Measurements from ENCODE around the gene ATP6AP2.
"Not testable (repeated sequence)": the region's sequence is repeated elsewhere in the genome, so short reads cannot be mapped to it uniquely, and the experiment has no call there.

ATP6AP2 gene

DNA sequence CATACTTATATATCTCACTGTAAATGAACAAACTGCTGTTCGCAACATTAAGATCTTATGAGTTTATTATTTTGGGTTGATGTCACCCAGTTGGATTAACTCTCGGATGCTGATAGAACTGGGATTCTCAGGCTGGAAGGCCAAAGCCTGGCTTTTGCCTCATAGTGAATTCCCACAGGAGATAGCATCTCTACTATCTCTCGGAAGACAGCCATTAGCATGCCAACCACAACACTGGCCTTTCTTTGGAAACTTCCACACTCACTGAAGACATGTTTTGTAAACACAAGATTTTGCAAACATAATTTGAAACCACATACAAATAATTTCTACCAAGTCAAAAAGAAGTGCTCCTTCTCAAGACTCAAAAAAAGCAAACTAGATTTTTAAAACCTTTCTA lies 4.5 kb upstream of the ATP6AP2 start:
- no peak for DNase-seq (ENCODE audit: low spot score)

- no peak for DNase-seq (ENCODE audit: low spot score)
Measured at GRCh38 chrX:40578039-40578695, 2.6 kb upstream of the ATP6AP2 start.

DNA sequence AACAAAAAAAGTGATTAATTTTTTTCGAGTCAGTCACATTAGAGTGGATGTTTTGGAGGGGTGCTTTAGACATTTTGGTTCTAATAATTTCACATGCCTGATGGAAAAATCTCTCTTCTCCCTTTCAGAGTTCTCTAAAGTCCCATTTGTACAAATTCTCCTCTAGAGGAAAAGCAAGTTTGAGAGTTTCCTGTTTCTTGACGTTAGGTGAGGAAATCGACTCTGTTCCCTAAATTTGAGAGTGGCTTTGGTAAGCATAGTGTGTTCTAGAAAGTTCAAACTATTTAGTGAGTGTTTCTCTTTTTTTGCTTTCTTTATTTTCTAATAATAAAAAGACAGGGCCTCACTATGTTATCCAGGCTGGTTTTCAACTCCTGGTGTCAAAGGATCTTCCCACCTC lies 1.6 kb upstream of the ATP6AP2 start:
- DNase-seq (ENCODE audit: low spot score) = no peak

DNA sequence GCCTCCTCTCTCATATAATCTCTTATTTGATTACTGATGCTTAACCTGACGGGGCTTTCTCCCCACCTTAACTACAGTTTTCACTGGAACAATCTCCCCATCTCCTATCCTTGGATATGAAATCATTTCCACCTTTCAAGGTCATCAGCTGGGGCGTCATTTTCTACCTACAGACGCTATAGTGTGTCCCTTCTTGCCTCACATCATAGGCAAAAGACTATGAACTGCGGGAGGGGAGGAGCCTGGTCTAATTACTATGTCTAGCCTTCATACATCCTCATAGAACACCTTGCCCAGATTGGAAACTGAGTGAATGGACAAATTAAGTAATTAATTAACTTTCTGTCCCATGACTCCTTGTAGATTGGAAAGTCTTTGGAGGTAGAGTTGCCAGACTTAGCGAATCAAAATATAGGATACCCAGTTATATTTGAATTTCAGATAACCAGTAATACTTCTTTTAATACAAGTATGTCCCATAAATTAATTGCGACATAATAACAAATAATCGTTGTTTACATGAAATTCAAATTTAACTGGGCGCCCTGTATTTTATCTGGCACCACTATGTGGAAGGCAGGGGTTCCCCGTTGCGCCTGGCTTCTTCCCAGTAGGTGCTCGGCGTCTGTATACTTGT lies 752 bp upstream of the ATP6AP2 start:
- DNase-seq (ENCODE audit: low spot score) = no peak

DNA sequence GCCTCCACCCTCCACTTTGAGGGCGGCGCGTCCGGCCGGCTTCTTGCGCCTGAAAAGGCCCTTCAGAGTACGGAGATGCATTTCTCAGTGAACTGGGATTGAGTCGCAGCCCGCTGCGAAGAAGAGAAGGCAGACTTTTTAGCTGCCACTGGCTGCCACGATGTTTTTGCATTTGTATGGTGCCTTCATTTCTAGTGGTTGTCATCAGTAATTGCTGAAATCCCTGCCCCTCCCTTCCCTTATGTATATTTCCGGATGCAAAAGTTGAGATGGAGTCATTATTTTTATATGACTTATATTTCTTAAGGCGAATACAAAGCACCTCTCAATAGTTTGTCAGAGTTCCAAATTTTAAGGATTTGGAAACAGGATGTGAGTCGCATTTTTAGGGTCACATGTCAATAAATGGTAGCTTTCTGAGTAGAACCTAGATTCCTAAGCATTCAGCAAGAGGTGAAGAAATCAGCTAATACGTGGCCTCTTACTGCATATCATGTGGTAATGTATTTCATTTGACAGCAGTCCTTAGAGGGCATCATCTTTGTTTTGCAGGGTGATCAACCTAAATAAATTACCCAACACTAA lies 658 bp downstream of the ATP6AP2 start:
- DNase-seq (ENCODE audit: low spot score) = peak; percentile 52

GRCh38 chrX:40582178-40582577 lies 1.4 kb downstream of the ATP6AP2 start:
- not testable (repeated sequence) for DNase-seq (ENCODE audit: low spot score)

DNA sequence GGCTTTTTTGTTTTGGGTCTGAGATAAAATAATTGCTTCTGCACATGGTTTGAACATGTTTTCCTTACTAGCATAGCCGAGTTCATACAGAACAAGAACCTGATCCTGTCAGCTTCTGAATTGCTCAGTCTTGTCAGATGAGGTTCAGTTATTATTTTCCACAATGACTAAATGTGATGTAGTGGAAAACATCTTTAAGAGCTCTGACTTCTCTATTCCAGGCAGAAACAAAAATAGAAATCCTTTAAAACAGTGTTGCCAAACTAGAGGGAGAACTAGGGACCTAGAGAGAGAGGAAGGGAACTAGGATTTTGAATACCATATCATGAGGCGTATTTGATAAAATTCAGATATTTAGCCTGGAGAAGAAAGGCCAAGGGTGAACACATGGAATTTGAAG lies 2.0 kb downstream of the ATP6AP2 start:
- DNase-seq (ENCODE audit: low spot score) = no peak

DNA sequence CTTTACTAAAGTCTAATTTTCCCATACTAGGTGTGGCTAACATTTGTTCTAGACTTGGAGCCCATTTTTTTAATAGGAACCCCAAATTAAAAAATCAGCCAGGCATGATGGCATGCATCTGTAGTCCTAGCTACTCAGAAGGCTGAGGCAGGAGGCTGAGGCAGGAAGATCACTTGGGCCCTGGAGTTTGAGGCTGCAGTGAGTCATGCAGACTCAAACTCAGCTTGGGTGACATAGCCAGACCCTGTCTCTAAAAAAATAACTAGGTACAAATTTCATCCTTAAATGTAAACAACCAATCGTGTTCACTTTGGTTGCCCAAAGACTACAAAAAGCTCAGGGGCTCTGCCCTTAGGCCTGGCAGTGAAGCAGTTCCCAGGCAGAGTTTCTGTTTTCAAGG lies 6.9 kb downstream of the ATP6AP2 start:
- DNase-seq (ENCODE audit: low spot score) = not testable (repeated sequence)

- DNase-seq (ENCODE audit: low spot score) = not testable (repeated sequence)
Measured at GRCh38 chrX:40589616-40590321, 9.0 kb downstream of the ATP6AP2 start.

DNA sequence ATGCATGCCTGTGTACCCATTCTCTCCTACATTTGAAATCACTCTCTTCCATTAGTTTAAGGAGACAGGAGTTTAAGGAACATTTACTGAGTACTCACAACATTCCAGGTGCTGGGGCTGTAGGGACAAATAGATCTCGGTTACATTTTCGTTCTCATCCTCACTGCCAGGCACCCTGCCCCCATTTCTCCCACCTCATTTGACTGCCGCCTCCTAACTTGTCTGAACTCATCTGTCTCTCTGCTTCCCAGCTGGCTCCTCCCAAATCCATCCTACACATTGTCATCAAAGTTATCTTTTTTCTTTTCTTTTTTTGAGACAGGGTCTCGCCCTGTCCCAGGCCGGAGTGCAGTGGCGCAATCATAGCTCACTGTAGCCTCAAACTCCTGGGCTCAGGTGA lies 22.7 kb downstream of the ATP6AP2 start:
- no peak for DNase-seq (ENCODE audit: low spot score)

DNA sequence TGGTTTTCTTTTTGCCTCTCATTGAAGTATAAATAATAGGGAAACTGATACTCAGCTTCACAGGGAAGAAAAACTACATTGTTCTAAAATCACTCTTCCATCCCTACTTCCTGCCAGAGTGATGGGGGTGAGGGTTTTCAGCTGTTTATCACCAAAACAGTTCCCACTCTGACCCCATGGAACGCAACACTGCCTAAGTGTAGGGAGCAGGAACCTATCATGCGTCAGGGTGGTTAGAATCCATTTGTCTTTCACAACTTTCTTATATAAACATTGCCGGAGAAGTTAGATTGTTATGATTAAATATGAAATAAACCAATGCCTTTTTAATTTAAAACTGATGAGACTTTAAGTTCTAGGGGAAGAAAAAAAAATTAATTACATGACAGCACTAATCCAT lies 26.6 kb downstream of the ATP6AP2 start:
- DNase-seq (ENCODE audit: low spot score) = no peak

GRCh38 chrX:40612511-40612910 lies 31.7 kb downstream of the ATP6AP2 start:
- no peak for DNase-seq (ENCODE audit: low spot score)

DNA sequence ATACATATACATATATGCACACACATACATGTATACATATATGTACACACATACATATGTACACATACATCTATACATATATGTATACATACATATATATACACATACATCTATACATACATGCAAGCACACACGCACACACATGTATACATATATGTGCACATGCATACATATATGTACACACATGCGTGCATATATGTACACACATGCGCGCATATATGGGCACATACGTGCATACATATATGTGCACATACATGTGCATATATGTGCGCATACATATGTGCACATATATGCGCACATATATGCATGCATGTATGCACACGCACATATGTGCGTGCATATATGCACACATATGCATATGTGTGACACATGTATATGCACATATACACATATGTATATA lies 35.2 kb downstream of the ATP6AP2 start:
- no peak for DNase-seq (ENCODE audit: low spot score)

GRCh38 chrX:40617566-40617965 lies 36.8 kb downstream of the ATP6AP2 start:
- DNase-seq (ENCODE audit: low spot score) = no peak

DNA sequence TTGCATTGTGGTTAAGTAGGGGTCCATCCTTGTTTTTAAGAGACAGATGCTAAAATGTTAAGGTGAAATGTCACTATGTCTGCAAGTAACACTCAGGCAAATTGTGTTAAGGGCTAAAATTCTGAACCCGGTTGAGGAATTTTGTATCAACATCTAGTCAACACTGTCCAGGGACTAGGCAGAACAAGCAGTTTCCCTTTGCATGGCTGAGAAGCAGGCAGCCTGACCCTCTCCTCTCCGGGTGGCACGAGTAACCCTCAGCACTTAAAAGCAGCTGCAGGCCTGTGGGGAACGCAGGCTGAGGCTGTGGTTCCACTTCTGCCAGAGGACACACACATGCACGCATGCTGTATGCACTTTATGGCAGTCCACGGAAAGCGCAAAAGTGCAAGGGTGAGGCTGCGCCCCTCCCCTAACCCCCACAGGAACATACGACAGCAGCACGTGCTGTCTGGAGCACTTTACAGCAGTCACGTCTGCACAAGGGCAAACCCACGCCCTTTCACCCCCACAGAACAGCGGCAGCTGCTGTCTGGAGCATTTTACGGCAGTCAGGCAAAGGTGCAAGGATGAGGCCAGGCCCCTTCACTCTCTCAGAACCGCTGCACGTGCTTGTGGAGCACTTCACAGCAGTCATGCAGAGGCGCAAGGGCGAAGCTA lies 41.8 kb downstream of the ATP6AP2 start:
- DNase-seq (ENCODE audit: low spot score) = no peak

GRCh38 chrX:40623139-40623536 lies 42.4 kb downstream of the ATP6AP2 start, which contains the start of gene MPC1L:
Gene MPC1L (plus strand): TSS chrX:40623428. CDS start chrX:40623566, 138 bp downstream.
- DNase-seq (ENCODE audit: low spot score) = no peak

GRCh38 chrX:40623665-40624064 lies 42.9 kb downstream of the ATP6AP2 start:
- DNase-seq (ENCODE audit: low spot score) = no peak

GRCh38 chrX:40625294-40625693 lies 44.5 kb downstream of the ATP6AP2 start:
- no peak for DNase-seq (ENCODE audit: low spot score)

GRCh38 chrX:40628506-40628905 lies 47.7 kb downstream of the ATP6AP2 start:
- DNase-seq (ENCODE audit: low spot score) = no peak

- no peak for DNase-seq (ENCODE audit: low spot score)
Measured at GRCh38 chrX:40632199-40632598, 51.4 kb downstream of the ATP6AP2 start.

DNA sequence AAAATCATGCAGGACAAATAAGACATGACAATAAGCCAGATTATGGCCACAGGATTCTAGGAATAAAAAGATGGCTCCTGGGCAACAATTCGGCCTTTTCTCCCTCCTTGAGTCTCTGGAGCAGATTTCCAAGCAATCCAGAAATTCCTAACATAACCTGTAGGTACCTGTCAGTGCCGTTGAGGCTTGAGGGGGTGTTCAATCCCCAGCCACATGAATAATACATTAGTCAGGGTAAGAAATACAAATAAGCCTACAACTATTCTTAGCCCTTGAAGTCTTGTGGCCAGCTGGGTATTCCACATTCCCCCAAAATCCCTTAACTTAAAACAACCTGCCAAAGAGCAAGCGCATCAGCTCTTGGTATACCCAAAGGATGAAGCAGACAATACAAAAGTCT lies 56.9 kb downstream of the ATP6AP2 start:
- no peak for DNase-seq (ENCODE audit: low spot score)

DNA sequence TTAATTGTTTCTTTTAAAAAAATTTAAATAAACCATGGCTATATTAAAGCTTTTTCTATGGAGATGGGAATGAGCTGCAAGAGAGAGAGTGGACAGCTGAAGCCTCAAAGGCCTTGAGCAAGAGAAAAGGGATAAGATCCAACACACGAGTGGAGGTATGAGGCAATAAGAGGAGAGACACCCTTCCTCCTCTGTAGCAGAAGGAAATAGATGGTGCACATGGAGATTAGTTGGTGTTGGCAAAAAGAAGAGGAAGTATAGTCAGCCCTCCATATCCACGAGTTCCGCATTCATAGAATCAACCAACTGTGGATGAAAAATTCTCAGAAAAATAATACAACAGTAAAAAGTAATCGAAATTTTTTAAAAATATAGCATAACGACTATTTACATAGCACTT lies 63.4 kb downstream of the ATP6AP2 start:
- no peak for DNase-seq (ENCODE audit: low spot score)
